Measurements from ENCODE around the gene MIB1.

The MIB1 gene

DNA sequence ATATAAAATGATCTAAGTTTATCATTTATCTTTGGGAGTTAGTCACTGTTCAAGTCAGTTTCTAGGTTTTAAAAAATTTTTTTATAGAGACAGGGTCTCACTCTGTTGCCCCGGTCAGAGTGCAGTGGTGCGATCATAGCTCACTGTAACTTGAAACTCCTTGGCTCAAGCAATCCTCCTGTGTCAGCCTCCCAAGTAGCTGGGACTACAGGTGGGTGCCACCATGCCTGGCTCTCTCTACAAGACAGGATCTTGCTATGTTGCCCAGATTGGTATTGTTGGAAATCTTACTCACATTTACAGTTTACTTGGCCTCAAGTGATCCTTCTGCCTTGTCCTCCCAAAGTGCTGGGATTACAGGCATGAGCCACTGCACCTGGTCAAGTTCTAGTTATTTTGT lies 74.5 kb downstream of the MIB1 start:
- no peak for DNase-seq (ENCODE audit: low read depth in 2 of 3, low spot score in 2 of 3)

DNA sequence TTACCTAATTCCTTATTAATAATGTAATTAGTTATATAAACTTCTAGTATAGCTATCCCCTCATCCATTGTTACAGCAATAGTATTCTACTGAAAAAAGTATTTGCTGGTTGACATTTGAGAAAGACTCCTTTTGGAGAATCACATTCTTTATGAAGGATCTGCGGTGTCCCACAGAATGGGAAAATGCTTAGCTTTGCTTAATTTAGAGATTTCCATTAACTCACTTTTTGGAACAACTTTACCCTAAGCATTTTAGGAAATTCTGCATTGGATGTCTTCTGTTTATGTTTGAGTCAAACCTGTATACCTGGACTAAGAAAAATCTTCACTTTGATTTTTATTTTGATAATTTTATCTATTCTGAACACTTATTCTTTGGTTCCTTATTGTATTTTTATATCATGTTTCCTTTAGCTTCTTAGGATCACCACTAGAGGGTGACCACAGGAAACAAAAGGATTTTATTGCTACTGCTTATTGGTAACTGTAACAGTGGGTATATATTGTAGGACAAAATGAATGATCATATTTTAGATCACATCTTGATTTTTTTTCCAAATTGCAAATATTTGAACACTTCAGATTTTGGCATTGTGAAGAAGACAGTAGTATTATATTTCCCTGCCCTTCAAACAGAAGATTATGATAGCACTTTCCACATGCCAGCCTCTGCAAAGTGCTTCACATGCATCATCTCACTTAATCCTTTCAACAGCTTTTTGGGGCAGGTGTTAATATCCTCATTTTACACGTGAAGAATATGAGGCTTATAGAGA lies 79.6 kb downstream of the MIB1 start:
- no peak for DNase-seq (ENCODE audit: low read depth in 2 of 3, low spot score in 2 of 3)

DNA sequence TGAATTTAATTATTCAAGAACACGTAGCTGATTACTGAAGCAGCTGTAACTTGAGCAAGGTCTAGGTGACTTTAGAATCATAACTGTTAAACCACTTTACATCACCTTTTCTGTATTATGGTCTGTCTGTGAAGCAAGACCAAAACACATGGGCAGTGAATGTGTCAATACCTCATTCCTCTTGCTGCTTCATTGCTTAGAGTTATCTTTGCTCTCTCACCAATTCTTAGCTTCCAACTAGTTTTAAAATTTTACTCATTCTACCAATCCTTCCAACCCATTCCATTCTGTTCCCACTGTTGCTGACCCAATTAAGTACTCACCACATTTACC lies 80.2 kb downstream of the MIB1 start:
- DNase-seq (ENCODE audit: low read depth in 2 of 3, low spot score in 2 of 3), result no peak

DNA sequence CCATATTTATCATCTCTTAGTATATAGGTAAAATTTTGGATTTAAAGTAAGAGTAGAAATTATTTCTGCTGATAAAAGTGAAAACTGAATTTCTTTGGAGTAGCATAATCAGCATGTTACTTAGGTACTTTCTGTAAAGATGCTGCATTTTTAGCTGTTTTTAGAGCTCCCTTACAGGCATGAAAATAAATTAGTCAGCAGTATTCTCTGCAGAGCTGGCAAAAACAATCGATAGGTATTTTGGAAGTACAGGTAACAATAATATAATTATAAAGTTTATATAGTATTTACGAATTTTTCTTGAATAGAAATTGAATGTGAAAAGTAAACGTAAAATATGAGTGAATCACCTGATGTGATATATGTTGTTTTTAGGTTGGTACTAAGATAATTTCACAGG lies 83.3 kb downstream of the MIB1 start:
- DNase-seq (ENCODE audit: low read depth in 2 of 3, low spot score in 2 of 3), result no peak

DNA sequence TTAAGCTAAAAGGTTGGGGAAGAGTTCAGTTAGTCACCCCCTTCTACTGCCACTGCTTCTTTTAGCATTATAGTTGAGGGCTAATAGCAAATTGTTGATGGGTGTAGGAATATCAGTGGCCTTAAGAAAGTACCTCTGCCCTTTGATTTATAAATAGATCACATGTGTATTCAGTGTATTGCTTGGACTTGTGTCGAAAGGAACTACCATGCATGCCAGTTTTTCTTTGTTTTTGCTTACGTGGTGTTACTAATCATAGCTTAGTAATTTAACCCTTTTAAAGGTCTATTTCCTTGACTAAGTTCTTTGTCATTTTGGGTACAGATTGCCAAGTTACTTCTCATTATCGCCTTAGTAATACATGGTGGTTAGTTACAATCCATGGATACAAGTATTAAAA lies 85.6 kb downstream of the MIB1 start:
- no peak for DNase-seq (ENCODE audit: low read depth in 2 of 3, low spot score in 2 of 3)

DNA sequence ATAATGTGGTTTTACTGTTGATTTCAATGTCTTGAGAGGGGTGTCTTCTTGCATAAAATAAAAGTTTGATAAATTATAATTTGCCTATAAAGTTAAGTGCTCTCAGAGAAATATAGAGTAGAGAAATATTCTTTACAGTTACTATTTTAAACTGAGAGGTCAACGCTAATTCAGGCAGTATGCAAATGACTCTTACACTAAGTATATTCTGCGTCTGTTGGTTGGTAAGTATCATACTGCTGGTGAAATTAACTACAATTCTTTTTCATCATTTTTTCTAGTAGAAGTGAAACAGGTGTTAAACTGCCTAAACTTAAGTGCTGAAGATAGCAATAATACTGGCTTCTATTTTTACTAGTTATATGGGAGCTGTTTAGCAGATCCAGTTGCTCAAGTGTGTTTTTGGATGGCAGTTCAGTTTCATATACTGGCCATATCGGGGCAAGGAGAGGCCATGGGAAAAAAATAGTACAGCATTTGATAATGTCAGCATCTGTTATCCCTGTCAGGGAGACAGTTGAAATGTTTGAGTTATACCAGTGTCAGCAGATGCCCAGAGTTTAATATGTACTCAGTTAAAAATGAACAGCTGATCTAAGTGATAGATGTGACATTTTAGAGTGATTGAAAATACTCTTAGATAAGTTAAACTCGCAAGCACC lies 86.2 kb downstream of the MIB1 start:
- no peak for DNase-seq (ENCODE audit: low read depth in 2 of 3, low spot score in 2 of 3)

DNA sequence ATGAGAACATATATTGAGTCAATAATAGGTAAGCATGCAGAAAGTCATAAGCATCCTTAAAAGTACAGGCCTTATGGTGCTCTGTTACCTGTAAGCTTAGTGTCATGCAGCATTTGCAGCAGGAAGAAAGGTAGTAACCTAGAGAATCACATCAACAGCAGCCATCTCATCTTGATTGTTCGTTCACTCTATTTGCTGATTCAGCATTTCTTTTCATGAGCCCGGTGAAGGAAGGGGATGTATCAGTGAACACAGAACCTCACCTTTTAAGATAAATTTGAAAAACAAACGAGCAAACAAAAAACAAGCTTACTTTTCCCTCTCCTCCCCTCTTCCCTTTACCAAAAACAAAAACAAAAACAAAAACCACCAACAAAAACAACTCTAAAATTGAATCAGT lies 89.9 kb downstream of the MIB1 start:
- no peak for DNase-seq (ENCODE audit: low read depth in 2 of 3, low spot score in 2 of 3)

DNA sequence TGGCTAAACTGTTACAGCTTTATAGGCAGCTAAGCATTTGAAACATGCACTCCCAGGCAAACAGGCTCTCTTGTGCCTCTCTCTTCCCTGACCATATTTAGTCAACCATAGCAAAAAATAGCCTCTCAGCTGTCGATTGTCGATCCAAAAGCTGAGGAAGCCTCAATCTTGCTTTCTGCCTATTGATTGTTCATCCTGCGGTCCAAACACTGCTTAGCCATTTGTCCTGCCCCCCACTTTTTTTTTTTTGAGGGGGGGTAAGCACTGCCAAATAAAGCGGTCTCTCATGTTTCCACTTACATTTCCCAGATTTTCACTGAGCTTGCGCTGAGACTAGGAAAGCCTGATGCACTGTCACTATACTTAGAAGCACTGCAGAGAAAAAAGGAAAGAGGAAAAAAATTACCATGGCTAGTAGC lies 90.8 kb downstream of the MIB1 start:
- DNase-seq (ENCODE audit: low read depth in 2 of 3, low spot score in 2 of 3), result no peak

DNA sequence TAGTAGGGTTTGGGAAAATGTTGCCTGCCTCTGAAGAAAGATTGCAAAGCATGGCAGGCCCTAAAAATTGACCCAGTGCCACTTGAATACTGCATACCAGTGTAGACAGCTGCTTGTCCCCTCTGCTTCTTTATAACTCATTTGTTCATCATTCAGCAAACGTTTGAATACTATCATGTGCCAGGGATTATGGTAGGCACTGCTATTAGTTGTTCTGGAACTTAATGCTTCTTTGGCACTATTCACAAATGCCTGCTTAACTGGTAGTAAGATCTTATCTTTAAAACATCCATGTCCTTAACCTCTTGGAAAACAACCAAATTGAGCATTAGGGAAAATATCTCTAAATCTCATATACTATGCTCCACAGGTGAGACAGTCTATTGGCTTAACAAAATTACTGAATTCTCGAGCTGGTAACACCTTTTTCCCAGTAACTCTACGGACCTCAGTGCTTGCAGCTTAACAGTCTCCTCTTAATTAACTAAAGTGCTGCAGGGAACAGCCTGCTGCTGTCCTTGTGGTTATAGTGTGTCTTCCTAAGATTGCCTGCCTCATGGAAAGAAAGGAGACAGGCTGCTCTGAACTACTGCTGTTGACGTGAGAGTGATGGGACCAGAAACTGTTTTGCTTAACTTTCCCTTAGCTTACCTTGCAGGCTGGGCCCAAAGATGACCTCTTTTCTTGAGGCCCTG lies 93.2 kb downstream of the MIB1 start:
- no peak for DNase-seq (ENCODE audit: low read depth in 2 of 3, low spot score in 2 of 3)

DNA sequence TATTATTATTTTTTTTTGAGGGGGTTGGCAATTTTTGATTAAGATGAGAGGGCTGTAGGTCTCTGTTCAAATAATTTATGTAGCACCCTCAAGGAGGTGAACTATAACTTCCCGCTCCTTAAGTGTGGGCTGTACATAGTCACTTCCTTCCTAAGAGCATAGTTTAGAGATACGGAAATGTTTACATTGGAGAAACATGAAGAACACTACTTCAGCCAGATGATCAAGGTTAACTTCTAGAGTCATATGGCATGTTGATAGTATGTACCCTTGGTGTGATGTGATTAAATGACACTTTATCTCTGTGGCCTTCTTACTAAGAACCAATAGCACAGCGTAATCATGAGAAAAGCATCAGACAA lies 93.7 kb downstream of the MIB1 start:
- DNase-seq (ENCODE audit: low read depth in 2 of 3, low spot score in 2 of 3), result no peak

DNA sequence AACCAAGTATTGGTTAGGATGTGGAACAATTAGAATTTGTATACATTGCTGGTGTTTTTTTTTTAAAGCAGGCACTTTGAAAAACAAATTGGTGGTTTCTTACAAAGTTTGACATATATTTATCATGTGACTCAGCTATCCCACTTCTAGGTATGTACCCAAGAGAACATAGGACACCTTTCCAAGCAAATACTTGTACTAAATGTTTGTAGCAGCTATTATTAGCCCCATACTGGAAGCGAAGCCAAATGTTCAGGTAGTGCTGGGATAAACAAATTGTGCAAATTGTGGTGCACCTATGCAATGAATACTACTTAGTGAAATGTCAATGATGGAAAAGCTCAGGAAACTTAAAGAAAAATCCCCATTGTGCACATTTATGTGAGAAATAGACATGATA lies 101.0 kb downstream of the MIB1 start:
- DNase-seq (ENCODE audit: low read depth in 2 of 3, low spot score in 2 of 3), result no peak

DNA sequence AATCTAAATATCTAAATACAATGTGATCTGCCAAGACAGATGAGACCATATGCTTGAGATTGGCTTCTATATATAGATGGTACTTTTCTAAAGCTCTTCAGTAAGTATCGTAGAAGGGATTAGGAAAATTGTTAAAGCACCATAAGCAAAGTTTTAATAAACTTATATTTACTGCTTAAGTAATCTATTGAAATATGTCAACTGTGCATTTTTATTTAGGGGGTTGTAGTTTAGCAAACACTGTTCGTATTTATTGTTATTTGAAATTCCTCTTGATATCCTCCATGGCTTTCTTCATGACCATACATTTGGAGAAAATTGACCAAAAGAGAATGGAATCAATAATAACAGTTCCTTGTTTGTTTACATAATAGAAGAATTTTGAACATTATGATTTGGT lies 102.7 kb downstream of the MIB1 start:
- DNase-seq (ENCODE audit: low read depth in 2 of 3, low spot score in 2 of 3), result no peak

DNA sequence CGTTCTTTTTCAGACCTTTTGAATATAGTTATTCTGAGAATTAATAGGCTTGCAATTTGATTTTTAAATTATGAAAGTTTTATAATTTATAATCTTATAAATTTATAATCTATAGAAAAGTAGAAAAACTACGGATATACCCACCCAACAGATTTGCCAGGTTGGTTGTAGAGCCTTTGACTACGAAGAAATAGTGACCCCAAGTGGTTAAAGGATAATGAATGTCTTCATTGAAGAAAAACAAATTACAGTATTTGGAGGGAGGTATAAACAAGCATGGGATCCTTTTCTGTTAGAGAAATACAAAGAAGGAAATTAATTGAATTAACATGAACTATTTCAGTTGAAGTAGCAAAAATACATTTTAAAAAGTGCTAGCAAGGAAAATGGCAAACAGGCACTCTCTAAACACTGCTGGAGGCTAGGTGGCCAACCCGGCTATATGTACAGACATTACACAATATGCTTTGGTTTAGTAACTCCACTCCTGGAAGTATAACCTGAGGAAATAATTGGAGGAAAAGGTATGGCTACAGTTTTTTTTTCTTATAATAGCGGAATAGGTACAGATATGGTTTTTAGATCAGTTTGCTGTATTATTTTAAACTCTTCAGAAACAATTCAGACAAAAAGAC lies 110.9 kb downstream of the MIB1 start:
- DNase-seq (ENCODE audit: low read depth in 2 of 3, low spot score in 2 of 3), result no peak

DNA sequence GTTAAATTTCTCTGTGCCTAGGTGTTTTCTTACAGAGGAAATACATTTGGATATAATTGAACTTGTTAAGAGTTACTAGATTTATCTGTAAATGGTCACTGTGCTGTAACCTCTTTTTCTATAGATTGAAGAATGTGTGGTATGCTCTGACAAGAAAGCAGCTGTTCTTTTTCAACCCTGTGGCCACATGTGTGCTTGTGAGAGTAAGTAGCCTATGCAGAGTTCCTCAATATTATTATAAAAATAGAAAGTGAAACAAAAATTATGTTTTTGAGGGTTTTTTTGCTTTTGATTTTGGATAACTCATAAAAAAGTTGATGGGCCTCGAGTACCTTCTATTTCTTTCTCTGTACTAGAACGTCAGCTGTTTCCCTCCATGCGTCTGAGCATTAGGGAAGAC lies 112.4 kb downstream of the MIB1 start:
- no peak for DNase-seq (ENCODE audit: low read depth in 2 of 3, low spot score in 2 of 3)

DNA sequence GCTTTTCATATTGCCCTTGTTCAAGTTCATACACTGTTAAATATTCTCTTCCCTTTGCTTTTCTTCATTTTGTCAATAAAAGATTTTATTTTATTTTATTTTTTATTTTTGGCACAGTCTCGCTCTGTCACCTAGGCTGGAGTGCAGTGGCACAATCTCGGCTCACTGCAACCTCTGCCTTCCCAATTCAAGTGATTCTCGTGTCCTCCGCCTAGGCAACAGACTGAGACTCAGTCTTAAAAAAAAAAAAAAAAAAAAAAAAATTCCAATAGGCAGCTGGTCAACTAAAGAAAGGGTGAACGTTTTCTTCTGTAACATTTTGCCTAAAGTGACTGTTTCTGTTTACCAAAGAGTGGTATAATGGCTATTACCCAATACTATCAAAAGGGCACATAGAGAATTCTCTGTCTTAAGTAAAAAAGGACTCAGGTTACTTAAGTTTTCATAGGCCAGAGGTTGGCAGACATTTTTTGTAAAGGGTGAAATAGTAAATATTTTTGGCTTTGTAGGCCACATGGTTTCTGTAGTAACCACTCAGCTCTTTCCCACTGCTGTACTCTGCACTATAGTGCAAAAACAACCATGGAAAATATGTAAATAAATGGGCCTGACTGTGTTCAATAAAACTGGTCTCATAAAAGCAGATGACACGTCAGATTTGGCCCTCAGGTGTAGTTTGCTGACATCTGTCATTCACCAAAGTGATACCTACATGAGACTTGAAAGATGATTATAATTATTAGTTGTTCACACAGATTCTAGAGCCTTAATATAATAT lies 113.4 kb downstream of the MIB1 start:
- no peak for DNase-seq (ENCODE audit: low read depth in 2 of 3, low spot score in 2 of 3)

DNA sequence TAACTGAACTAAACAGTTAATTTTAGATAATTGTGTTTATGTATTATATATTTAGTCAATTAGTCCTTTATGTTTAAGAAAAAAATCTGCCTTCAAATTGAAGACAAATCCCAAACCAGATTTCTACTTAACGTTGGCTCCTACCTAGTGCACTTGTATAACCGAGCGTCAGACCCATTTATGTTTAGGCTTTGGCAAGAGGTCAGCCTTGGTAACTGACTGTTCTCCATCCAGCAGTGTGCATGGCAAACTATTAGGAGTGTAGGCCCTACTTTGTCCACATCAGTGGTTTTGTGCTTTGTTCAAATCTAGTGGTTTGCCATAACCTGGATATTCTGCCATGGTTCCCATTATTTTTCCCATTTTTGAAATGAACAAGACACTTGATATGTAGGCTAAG lies 114.8 kb downstream of the MIB1 start:
- DNase-seq (ENCODE audit: low read depth in 2 of 3, low spot score in 2 of 3), result no peak

DNA sequence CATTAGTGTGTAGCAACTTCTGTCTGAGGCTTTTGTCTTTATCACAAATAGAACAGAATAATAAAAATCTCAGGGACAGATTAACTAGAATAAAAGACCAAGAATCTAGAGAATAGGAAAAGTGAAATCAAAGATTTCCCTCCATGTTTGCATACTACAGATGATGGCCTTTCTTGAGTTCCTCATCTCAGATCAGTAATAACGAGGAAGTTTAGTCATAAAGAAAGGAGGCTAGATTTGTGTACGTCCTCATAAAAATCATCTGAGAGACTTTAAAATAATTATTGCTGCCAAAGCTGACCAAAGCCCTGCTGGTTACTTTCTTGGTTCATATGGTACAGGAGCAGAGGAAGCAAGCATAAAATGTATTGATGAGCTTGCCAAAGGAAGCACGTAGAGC lies 117.3 kb downstream of the MIB1 start:
- no peak for DNase-seq (ENCODE audit: low read depth in 2 of 3, low spot score in 2 of 3)

DNA sequence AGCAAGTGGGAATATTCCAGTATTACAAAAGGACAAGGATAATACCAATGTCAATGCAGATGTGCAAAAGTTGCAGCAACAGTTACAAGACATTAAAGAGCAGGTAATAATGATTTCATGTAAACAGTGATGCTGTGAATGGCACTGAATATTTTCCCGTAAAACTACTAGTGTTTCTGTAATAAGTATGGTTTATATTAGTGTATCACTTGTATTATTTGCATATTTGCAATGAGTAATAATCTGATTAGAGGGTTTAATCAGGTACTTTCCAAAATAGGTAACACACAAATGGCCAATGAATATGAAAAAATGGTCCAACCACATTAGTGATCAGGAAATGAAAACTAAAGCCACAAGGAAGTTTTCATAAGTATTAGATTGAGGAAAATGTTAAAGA lies 118.0 kb downstream of the MIB1 start:
- no peak for DNase-seq (ENCODE audit: low read depth in 2 of 3, low spot score in 2 of 3)

DNA sequence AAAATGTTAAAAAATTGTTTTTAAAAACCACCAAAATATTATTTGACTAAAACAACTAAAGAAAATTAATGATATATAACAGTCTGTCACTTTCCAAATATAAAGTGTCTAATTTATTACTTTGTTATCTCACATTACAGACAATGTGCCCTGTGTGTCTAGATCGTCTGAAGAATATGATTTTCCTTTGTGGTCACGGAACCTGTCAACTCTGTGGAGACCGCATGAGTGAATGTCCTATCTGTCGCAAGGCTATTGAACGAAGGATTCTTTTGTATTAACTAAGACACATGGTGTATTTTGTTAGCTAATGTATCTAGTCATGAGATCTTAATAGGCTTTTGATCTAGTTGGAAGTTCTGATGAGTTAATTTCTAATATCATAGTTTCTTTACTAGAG lies 123.8 kb downstream of the MIB1 start:
- no peak for DNase-seq (ENCODE audit: low read depth in 2 of 3, low spot score in 2 of 3)

DNA sequence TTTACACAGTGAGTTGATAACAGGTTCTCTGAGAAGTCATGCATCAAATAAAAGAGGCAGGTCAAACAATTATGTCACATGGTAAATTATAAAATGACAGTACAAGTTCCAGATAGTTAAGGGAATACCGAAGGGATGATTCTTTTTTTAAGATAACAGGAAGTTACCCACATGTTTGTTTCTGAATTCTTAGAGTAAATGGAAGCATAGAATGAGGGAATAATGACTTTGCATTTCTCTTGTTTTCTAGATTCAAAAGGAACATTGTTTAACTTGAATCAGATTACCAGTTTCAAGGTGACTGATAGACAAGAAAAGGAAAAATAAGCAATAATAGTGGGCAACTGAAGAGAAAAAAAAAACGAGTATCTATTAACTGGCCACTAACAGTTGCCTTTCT lies 124.5 kb downstream of the MIB1 start:
- no peak for DNase-seq (ENCODE audit: low read depth in 2 of 3, low spot score in 2 of 3)

DNA sequence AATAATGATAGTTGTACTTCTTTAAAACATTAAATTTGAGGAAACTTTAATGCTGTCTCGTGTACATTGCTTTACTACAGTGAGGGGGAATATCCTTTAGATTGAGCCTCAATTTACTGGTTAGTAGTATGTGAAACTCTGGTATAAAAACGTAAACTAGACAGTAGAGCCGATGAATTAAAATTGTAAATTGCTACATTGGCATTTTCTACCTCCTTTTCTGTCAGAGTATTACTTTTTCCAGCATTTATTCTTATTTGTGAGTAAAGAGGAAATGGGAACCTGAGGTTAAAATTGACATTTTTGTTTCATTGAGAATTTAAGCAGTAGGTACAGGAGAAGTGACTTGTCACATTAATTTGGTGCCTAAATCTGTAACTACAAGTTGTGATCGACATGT lies 128.2 kb downstream of the MIB1 start:
- no peak for DNase-seq (ENCODE audit: low read depth in 2 of 3, low spot score in 2 of 3)

Data from activated CD8-positive, alpha-beta memory T cell treated with anti-CD3 and anti-CD28 coated beads for 48 hours (primary cell).